GM21515 (cell line): ENCODE results near the gene SELE.
"Not testable (repeated sequence)": the region's sequence is repeated elsewhere in the genome, so short reads cannot be mapped to it uniquely, and the experiment has no call there.

Experiments
- ATAC-seq: cut with Tn5 transposase; IDR thresholded peaks from one replicate; pipeline ENCODE4 v1.9.1; 2021; ENCODE audit not compliant: unreplicated experiment

SELE gene

DNA sequence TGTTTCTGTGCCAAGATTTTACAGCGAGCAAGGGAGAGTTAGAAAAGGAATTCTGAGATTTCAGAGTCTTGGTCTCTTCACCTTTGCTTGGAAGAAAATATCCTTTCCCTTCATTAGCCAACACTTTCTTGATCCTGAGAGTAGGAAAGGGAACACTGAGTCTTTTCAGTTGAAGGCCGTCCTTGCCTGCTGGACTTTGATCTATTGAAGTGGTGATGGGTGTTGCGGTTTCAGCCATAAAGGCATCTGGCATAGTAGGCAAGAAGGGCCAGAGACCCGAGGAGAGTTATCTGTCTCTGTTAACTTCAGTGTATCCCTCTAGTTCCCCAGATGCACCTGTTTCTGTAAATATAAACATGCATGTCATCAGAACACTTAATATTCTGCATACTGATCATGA lies 9.7 kb downstream of the SELE start:
- no peak for ATAC-seq

- no peak for ATAC-seq
Measured at GRCh38 chr1:169723763-169724162, 10.1 kb downstream of the SELE start.

DNA sequence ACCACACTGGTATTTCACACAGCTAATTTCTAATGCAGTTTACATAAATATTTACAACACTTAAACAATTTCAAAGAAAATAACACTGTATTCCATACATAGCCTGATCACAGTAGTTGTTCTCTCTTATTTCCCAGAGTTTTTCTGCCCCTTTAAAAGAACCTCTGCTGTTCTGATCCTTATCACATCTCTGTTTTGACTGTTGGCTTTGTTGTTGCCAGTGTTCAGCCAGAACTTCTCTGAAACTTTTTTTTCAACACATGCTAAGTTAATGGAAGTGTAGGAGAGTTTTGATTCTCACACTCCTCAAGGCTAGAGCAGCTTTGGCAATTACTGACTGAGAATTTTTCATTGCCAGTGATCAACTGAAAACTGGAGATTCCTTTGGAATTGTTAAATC lies 11.1 kb downstream of the SELE start:
- no peak for ATAC-seq

DNA sequence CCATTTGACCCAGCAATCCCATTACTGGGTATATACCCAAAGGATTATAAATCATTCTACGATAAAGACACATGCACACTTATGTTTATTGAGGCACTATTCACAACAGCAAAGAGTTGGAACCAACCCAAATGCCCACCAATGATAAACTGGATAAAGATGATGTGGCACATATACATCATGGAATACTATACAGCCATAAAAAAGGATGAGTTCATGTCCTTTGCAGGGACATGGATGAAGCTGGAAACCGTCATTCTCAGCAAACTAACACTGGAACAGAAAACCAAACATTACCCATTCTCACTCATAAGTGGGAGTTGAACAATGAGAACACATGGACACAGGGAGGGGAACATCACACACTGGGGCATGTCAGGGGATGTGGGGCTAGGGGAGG lies 18.8 kb downstream of the SELE start:
- ATAC-seq = not testable (repeated sequence)

DNA sequence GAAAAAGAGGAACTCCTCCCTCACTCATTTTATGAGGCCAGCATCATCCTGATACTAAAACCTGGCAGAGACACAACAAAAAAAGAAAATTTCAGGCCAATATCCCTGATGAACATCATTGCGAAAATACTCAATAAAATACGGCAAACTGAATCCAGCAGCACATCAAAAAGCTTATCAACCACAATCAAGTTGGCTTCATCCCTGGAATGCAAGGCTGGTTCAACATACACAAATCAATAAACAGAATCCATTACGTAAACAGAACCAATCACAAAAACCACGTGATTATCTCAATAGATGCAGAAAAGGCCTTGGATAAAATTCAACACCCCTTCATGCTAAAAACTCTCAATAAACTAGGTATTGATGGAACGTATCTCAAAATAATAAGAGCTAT lies 20.8 kb downstream of the SELE start:
- ATAC-seq = not testable (repeated sequence)

- ATAC-seq = no peak
Measured at GRCh38 chr1:169712309-169712631, 21.6 kb downstream of the SELE start.

DNA sequence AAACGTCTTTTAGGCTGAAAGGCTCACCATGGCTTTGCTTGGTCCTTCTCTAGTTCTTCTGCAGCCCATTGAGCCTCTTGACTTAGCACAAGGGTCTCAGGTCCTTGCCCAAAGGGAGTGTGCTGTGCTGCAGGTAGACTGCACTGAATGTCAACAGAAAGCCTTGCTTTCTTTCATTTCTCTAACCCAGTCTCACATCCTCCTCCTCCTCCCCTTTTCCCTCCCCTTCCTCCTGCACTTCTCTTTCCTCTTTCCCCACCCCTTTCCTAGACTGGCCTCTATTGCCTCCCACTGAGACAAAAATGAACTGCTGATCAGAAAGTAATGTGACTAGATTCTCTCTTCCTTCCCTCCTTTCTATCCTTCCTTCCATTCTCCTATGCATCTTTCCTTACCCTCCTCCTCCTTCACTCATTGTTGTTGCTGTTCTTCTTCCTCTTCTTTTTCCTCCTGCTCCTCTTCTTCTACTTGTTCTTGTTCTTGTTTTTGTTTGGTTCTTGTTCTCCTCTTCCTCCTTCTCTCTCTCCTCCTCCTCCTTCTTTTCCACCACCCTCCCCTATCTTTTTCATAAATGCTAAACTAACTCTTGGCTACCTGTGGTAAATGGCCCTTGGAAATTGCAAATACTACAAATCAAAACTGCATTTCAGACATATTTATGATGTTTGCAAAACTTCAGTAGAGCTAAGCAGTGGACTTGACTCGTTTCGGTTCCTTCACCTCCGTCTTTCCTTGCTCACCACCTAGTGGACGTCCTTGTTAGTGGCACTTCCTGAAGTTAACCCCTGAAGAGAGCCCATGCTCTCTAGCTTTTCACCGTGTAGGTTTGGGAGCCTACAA lies 22.2 kb downstream of the SELE start, which contains the start of gene SELL:
Gene SELL, minus strand, starts transcription at position 152 of the 840 bp plus-strand sequence. Its CDS starts 122 bp downstream, at position 30.
- peak; percentile 83 for ATAC-seq

DNA sequence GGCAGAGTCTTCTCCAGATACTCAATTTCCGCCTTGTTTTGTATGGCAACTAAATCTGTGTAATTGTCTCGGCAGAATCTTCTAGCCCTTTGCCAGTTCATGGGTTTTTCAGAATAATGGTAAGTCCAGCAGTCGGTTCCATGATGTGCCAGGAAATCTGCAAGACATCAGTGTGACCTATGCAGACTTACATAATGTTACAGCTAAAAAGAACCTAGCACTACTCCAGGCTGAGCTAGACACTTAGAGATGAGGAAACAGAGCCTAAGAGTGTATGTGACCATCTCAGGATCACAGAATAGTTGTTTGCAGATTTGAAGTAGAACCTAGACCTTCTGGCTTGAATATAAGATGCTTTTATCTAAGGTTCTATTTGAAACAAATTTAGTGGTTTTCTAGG lies 25.2 kb downstream of the SELE start:
- ATAC-seq = no peak

GRCh38 chr1:169707912-169708604 lies 25.8 kb downstream of the SELE start:
- no peak for ATAC-seq

DNA sequence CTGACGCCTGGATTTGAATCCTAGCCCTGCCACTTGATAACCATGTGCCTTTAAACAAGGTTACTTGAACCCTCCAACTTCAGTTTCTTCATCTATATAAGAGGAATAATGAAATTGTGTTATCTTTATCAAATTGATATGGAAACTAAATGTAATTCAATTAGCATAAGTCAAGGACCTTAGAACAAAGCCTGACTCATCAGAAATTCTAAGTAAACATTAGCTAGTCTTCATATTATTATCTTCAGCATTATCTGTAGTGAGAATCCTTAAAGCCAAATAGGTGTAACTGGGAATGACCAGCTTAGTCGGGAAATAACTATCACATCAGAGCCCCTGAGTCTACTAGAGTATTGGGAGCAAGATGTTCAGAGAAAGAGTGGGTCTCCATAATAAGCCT lies 29.1 kb downstream of the SELE start:
- no peak for ATAC-seq

GRCh38 chr1:169701261-169702005 lies 32.4 kb downstream of the SELE start:
- ATAC-seq = no peak

DNA sequence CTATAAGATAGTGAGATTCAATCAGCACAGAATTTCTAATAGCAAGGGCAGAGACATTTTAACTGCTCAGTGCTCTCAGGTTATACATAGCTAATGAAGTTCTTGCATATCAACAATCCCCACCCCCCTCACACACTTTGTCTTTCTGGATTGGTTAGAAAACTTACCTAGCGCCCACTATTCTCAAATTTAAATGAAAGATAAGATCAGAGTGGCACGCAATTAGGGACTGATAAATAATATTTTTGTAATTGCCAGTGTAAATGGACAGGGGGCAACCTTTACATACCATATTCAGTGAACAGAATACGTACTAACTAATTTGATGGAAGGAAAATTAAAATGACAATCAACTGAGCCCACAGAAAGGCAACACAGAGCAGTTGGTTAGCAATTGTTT lies 34.2 kb downstream of the SELE start:
- ATAC-seq = no peak

DNA sequence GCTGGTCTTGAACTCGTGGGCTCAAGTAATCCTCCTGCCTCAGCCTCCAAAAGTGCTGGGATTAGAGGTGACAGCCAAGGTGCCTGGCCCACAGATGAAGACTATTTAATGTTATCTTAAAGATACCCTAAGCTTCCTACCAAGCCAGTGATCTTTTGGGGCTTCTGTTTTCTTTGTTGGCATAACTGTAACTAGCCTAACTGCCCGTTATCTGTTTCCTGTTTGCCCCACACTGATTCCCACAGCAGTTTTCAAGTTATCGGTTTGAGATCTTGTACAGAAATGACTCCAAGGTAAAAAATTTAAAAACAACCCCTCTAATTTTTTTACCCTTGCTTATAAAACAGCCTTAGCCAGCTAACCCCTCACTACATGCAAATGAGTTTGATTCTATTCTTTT lies 34.9 kb downstream of the SELE start:
- ATAC-seq = no peak

GRCh38 chr1:169697755-169698154 lies 36.1 kb downstream of the SELE start:
- peak; percentile 43 for ATAC-seq

- no peak for ATAC-seq
Measured at GRCh38 chr1:169696273-169697100, 37.4 kb downstream of the SELE start.

DNA sequence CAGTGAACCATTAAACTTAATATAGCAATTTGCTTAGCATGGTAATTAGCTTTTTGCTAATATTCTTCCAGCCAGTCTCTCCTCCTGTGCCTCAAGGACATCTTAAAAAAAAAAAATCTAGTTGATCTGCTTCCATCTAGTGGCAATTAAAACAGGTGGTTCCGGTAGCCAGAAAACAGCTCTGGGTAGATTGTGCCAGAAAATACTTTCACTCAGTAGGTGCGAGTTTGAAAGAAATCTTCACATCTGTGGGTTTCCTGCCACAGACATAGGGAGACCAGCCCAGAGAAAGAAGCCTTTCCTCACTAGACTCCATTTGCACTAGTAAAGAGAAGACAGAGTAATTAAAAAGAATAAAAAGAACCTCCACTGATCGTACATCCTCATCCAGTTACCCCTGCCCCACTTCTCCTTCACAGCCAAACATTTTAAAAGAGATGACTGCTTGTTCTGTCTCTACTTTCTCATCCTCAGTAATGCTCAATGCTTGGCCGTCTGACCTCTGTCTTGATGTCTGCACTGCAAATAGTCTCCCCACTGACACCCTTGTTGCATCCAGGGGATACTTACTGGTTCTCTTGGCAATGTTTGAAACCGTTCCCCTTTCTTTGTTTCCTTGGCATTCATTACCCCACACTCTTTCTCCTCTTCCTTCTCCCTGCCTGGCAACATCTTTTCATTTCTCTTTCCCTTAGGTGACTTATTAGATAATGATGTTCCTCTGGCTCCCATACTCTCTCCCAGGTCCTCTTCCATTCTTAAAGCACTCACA lies 39.4 kb downstream of the SELE start:
- ATAC-seq = peak; percentile 46

GRCh38 chr1:169692756-169693460 lies 41.0 kb downstream of the SELE start:
- peak; percentile 25 for ATAC-seq

DNA sequence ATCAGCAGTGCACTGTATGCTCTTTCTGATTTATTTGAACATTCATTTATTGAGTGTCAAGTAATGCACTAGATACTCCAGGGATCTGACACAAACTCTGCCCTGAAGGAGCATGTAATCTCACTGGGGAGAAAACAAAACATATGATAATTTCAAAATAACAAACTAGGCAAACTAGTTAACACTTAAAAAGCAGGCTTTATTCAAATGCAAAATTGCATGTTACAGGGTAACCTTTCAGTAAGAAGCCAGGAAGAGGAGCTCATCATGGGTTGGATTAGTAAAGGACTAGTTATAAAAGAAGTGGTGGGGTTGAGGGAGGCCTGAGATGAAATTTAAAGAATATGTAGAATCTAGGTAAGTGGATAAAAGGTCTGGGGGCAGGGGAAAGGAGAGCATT lies 43.4 kb downstream of the SELE start:
- no peak for ATAC-seq

DNA sequence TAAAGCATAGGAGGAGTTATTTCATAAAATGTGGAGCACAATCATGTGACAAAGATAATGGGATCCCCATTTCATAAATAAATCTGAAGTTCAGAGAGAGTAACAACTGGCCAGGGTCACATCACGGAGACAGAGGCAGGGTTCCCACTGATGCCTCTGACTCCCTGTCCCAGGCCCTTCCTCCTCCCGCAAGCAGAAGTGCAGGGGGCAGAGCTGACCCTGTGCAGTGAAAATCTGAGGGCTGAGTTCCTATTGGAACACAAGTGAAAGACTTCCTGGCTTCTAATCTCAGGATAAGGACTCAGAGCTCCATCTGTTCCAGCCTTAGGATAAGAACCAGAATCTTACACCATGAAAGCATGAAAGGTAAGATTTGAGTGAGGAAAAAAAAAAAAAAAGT lies 44.5 kb downstream of the SELE start:
- ATAC-seq = no peak

DNA sequence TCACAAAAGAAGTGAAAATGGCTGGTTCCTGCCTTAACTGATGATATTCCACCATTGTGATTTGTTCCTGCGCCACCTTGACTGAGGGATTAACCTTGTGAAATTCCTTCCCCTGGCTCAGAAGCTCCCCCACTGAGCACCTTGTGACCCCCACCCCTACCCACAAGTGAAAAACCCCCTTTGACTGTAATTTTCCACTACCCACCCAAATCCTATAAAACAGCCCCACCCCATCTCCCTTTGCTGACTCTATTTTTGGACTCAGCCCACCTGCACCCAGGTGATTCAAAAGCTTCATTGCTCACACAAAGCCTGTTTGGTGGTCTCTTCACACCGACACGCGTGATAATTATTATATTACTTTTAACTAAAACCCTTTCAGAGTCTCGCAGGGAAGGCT lies 45.5 kb downstream of the SELE start:
- not testable (repeated sequence) for ATAC-seq
